ENCODE results near the gene DMGDH.

Gene DMGDH

DNA sequence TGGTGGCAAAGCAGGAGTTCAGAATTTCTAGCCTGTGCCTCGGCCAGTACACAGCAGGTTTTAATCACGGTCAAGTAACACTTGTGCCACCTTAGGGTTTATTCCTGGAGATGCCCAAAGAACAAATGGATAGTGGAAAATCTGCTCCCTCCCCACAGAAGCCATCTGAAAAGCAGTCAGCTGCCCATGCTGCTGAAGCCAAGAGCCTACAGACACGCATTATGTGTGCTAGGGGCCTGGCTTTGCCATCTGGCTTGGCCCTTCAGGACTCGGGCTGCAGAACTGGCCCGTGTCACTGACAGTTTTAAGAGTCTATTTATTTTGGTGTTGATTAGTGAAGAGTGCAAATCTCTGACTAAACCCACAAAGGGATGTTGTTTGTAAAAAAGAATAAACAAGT is 95.5 kb downstream of the DMGDH start:
- no peak for DNase-seq (ENCODE audit: low spot score)

- peak; percentile 24 for DNase-seq (ENCODE audit: low spot score)
Measured at GRCh38 chr5:78972654-78973428, 96.6 kb downstream of the DMGDH start.

GRCh38 chr5:78971998-78972397 is 97.5 kb downstream of the DMGDH start:
- DNase-seq (ENCODE audit: low spot score) = no peak

DNA sequence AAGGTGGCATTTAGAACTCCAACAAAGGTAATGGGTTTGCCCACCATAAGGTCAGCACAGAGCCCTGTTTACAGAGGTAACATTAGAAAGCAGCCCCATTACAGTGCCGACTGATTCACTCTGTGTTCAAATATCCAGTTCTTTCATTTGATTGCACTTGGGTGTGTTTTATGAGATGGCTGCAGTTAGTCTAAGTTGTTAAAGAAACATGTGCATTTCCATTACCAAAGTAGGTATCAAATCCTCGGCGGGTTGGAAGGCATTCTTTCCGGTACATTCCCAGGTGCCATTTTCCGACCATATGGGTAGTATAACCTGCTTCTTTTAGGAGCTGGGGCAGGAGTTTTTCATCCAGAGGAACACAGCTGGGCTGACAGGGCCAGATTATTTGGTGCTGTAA is 100.7 kb downstream of the DMGDH start:
- DNase-seq (ENCODE audit: low spot score) = no peak

- peak; percentile 58 for DNase-seq (ENCODE audit: low spot score)
Measured at GRCh38 chr5:78964889-78965288, 104.6 kb downstream of the DMGDH start.

GRCh38 chr5:78961743-78962142 is 107.7 kb downstream of the DMGDH start:
- DNase-seq (ENCODE audit: low spot score) = no peak

GRCh38 chr5:78959767-78960166 is 109.7 kb downstream of the DMGDH start:
- no peak for DNase-seq (ENCODE audit: low spot score)

DNA sequence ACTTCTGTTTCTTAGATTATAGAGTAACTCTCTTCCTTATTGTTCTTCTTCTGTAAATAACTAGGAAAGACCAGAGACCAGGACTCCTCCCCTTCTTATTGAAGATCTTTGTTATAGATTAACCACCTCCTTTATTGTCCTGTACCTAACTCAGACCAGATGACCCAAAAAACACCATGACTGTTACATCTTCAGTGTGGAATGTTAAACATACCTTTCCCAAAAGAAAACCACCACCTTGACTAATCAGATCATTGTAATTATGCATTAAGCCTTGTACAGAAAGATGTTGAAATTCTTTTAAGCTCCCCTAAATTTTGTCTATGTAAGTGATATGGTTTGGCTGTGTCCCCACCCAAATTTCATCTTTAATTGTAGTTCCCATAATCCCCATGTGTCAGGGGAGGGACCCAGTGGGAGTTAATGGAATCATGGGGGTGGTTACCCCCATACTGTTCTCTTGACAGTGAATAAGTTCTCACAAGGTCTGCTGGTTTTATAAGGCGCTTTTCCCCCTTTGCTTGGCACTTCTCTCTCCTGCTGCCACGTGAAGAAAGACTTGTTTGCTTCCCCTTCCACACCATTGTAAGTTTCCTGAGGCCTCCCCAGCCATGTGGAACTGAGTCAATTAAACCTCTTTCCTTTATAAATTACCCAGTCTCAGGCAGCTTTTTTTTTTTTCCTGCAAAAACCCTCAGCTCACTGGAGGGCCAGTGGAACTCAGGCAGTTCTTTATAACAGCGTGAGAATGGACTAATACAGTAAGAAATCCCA is 110.6 kb downstream of the DMGDH start:
- DNase-seq (ENCODE audit: low spot score) = no peak

DNA sequence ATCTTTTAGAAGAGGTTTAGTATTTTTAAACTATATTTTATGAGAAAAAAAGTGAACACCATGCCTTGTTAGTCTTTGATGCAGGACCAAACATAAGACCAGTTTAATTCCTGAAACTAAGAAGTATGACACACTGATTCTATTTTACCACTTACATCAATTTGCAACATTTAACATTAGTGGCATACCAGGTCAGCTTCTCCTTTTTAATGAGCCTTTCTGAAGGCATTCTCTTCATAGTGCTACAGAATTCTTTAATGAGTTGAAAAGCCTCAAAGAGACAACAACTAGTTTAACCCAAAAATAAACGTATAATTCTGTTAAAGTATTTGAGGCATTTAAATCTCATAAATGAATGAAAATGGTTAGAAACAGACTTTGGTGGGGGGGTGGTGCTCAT is 112.6 kb downstream of the DMGDH start:
- no peak for DNase-seq (ENCODE audit: low spot score)

GRCh38 chr5:78953092-78953800 is 116.2 kb downstream of the DMGDH start:
- peak; percentile 16 for DNase-seq (ENCODE audit: low spot score)

Data from GM03348 (cell line).